Endothelial cell of umbilical vein (primary cell): ENCODE measurements around the gene CEP295NL. TPM values are rescaled to one million over a fixed set of nuclear protein-coding genes. Genes with fewer than 3 reads are reported as not detected.

Experiments used
- BruUV-seq: library from RNA; stranded (reverse); fragments of 400-500 nt; replicated peaks from 2 replicates; lab custom pipeline; 2021; lab: Mats Ljungman, UMichigan
- CTCF ChIA-PET: fragments of 300-600, 350-600 bp; sonication (Branson Sonifier 250); formaldehyde crosslinking; loops from one replicate; lab custom pipeline; 2021; ENCODE audit warnings: antibody characterized with exemption, inconsistent platforms; lab: Charles Lee
- POLR2A ChIA-PET: fragments of 300-600, 350-600 bp; sonication (Branson Sonifier 250); formaldehyde crosslinking; loops from one replicate; lab custom pipeline; 2021; ENCODE audit warnings: antibody characterized with exemption, inconsistent platforms; lab: Charles Lee
- DNase-seq: peaks from one replicate; pipeline ENCODE4 v3.0.0-alpha.2; 2011; ENCODE audit warnings: low read depth, low spot score
- FAIRE-seq: peaks from 2 replicates; lab custom pipeline; 2011; peaks lifted over from hg19 to GRCh38; lab: Jason Lieb, UNC
- H2AFZ ChIP-seq: 2 replicates; pipeline ENCODE4 v1.6.0; 2012; ENCODE audit warnings: low read depth, low read length, control low read depth, inconsistent platforms
- H3K27ac ChIP-seq: 2 replicates; pipeline ENCODE4 v1.5.1; 2011; ENCODE audit warnings: low read depth, mild to moderate bottlenecking, control low read depth, low read length, moderate library complexity; ENCODE audit not compliant: insufficient read depth
- H3K27me3 ChIP-seq, 2 experiments: 2 replicates each; pipeline versions ENCODE4 v1.6.0 to v1.6.1; 2011; ENCODE audit warnings: low read length in 2 of 2, mixed read lengths in 1 of 2; ENCODE audit not compliant: control insufficient read depth in 2 of 2, insufficient read depth in 2 of 2
- H3K36me3 ChIP-seq, 2 experiments: 2 replicates in 1 of 2; 3 replicates in 1 of 2; pipeline ENCODE4 v1.5.1; 2011; ENCODE audit warnings: low read length in 2 of 2, mild to moderate bottlenecking in 1 of 2, moderate library complexity in 1 of 2; ENCODE audit not compliant: control insufficient read depth in 2 of 2, insufficient read depth in 2 of 2; ENCODE audit errors: extremely low read depth in 1 of 2
- H3K4me1 ChIP-seq: 3 replicates; pipeline ENCODE4 v1.5.1; 2011; ENCODE audit warnings: mild to moderate bottlenecking, low read length; ENCODE audit not compliant: control insufficient read depth, insufficient read depth; ENCODE audit errors: extremely low read depth
- H3K4me2 ChIP-seq: 2 replicates; pipeline ENCODE4 v1.6.1; 2011; ENCODE audit warnings: low read length, control low read depth, mixed read lengths; ENCODE audit not compliant: insufficient read depth
- H3K4me3 ChIP-seq, 3 experiments: fragments of 200-600 bp in 1 of 3; sonication (generic), shearing (Covaris generic) in 1 of 3; replicated peaks in 1 of 3; 2 replicates each; pipeline ENCODE4 v1.5.1; 2011 to 2016; ENCODE audit warnings: control low read depth in 3 of 3, low read length in 3 of 3, mild to moderate bottlenecking in 2 of 3, inconsistent platforms in 1 of 3, low read depth in 1 of 3, moderate library complexity in 1 of 3; ENCODE audit not compliant: insufficient read depth in 1 of 3
- H3K79me2 ChIP-seq: 2 replicates; pipeline ENCODE4 v1.6.0; 2012; ENCODE audit warnings: low read length, inconsistent platforms; ENCODE audit not compliant: control insufficient read depth, insufficient read depth
- H3K9ac ChIP-seq: replicated peaks from 2 replicates; pipeline ENCODE3; 2011; ENCODE audit warnings: low read length, control low read depth; ENCODE audit not compliant: insufficient read depth; ENCODE audit errors: extremely low read depth
- H3K9me1 ChIP-seq: replicated peaks from 3 replicates; pipeline ENCODE4 v1.6.0; 2011; ENCODE audit warnings: mild to moderate bottlenecking, low read length; ENCODE audit not compliant: control insufficient read depth, insufficient read depth; ENCODE audit errors: extremely low read depth
- H3K9me3 ChIP-seq: replicated peaks from 2 replicates; pipeline ENCODE4 v1.5.1; 2012; ENCODE audit warnings: low read length, inconsistent platforms; ENCODE audit not compliant: control insufficient read depth, insufficient read depth
- H4K20me1 ChIP-seq: replicated peaks from 2 replicates; pipeline ENCODE3; 2011; ENCODE audit warnings: mild to moderate bottlenecking, low read length; ENCODE audit not compliant: control insufficient read depth, insufficient read depth; ENCODE audit errors: extremely low read depth
- CTCF ChIP-seq, 2 donors: IDR thresholded peaks; 1 replicate in 1 of 2; 2 replicates in 1 of 2; pipeline ENCODE4 v1.5.1; 2011; ENCODE audit warnings: low read length in 2 of 2, mild to moderate bottlenecking in 2 of 2, moderate library complexity in 2 of 2, control low read depth in 1 of 2, inconsistent platforms in 1 of 2, low read depth in 1 of 2; ENCODE audit not compliant: insufficient read depth in 1 of 2; ENCODE audit errors: extremely low read depth in 1 of 2
- EZH2 ChIP-seq: IDR thresholded peaks from 2 replicates; pipeline ENCODE4 v1.6.1; 2012; ENCODE audit warnings: borderline replicate concordance, low read depth, mild to moderate bottlenecking, moderate library complexity, low read length, inconsistent platforms; ENCODE audit not compliant: severe bottlenecking
- GATA2 ChIP-seq: IDR thresholded peaks from 2 replicates; pipeline ENCODE4 v1.7.0; 2011; ENCODE audit warnings: low read depth, mild to moderate bottlenecking, moderate library complexity, mixed read lengths, low read length; ENCODE audit not compliant: insufficient read length, insufficient read depth
- JUN ChIP-seq: IDR thresholded peaks from 2 replicates; pipeline ENCODE4 v1.6.1; 2011; ENCODE audit warnings: borderline replicate concordance, low read depth; ENCODE audit not compliant: insufficient read length, insufficient read depth
- MAX ChIP-seq: IDR thresholded peaks from 2 replicates; pipeline ENCODE4 v1.6.1; 2011; ENCODE audit not compliant: insufficient read depth, insufficient read length
- POLR2A ChIP-seq: IDR thresholded peaks from 2 replicates; pipeline ENCODE4 v1.6.1; 2012; ENCODE audit warnings: low read depth, mild to moderate bottlenecking, control low read depth, low read length
- dilution Hi-C: fragments of 300-500 bp; cut with MboI; formaldehyde crosslinking; loops from one replicate; pipeline ENCODE4 v1.15.0; 2019; ENCODE audit warnings: low sequenced_read_pairs; ENCODE audit not compliant: extremely low pct_ligation_motif_present
- intact Hi-C: fragments of 100-400 bp; cut with micrococcal nuclease; formaldehyde crosslinking; loops from one replicate; pipeline ENCODE4 v1.10.0; 2022
- polyA plus RNA-seq, 4 experiments: library from polyadenylated mRNA; depleted of rRNA in 3 of 4; stranded (reverse) in 3 of 4; unstranded in 1 of 4; fragments of >200 nt; gene quantifications; 2 replicates each; pipeline versions ENCODE4 v1.2.1 to v1.2.3, GENCODE V29; 2011 to 2012; ENCODE audit warnings: missing spikeins in 1 of 4
- total RNA-seq: library from RNA; stranded (reverse); gene quantifications from 2 replicates; pipeline ENCODE4 v1.2.3, GENCODE V29; 2021

The CEP295NL gene
- total and polyA plus RNA-seq, 2 donors (not counting 3 experiments of a cell fraction or from before 2014, with no cell fraction given): 0.10 to 8.3 TPM

GRCh38 chr17:78884876-78885667, 17.9 kb downstream of the CEP295NL start:
- peaks cover 19% of the 10 kb centered on the region for H3K79me2 ChIP-seq

More at GRCh38 chr17:78884876-78885667, 17.9 kb downstream of the CEP295NL start:
- TF ChIP-seq JUN: no peak
- TF ChIP-seq EZH2: no peak
- TF ChIP-seq CTCF (IDR thresholded peaks at IDR 0.05; ENCODE audit: extremely low read depth in 1 of 2, insufficient read depth in 1 of 2, low read depth in 1 of 2, low read length in 2 of 2): no peak
- no peak for TF ChIP-seq POLR2A
- TF ChIP-seq GATA2: no peak
- no peak for TF ChIP-seq MAX
- no peaks in the 10 kb centered on the region for H3K9me1 ChIP-seq
- no peak overlapping the region for H3K4me3 ChIP-seq
- H3K27ac ChIP-seq: no peak overlapping the region
- no peaks in the 10 kb centered on the region for H3K9me3 ChIP-seq
- dilution Hi-C loops (no loop called here), intact Hi-C loops (no loop called here)
- FAIRE-seq (no peak), DNase-seq (no peak)
- ChIA-PET POLR2A (no interaction called here), CTCF (interaction anchor here (1.4 to 4.0 kb wide), 4 partner anchors 10 to 87 kb away, joined by 5 to 41 read pairs (median 10); no protein-coding TSS in a partner anchor)
- no peaks in the 10 kb centered on the region for H4K20me1 ChIP-seq
- H3K9ac ChIP-seq: no peak overlapping the region
- H3K27me3 ChIP-seq: no peaks in the 10 kb centered on the region
- H2AFZ ChIP-seq: no peak overlapping the region
- BruUV-seq: no TSS peak
- no peak overlapping the region for H3K4me2 ChIP-seq
- H3K4me1 ChIP-seq: peaks cover 30% of the 10 kb centered on the region
- H3K36me3 ChIP-seq: peaks cover 0 to 2% of the 10 kb centered on the region in 2 experiments
